GM19324 (cell line): ENCODE data around the gene XPA.
"Not testable (repeated sequence)": the region's sequence is repeated elsewhere in the genome, so short reads cannot be mapped to it uniquely, and the experiment has no call there.

Experiments used
- ATAC-seq: cut with Tn5 transposase; IDR thresholded peaks from one replicate; pipeline ENCODE4 v1.9.1; 2021; ENCODE audit warnings: mild to moderate bottlenecking, moderate library complexity; ENCODE audit not compliant: unreplicated experiment, low FRiP score

Gene XPA

DNA sequence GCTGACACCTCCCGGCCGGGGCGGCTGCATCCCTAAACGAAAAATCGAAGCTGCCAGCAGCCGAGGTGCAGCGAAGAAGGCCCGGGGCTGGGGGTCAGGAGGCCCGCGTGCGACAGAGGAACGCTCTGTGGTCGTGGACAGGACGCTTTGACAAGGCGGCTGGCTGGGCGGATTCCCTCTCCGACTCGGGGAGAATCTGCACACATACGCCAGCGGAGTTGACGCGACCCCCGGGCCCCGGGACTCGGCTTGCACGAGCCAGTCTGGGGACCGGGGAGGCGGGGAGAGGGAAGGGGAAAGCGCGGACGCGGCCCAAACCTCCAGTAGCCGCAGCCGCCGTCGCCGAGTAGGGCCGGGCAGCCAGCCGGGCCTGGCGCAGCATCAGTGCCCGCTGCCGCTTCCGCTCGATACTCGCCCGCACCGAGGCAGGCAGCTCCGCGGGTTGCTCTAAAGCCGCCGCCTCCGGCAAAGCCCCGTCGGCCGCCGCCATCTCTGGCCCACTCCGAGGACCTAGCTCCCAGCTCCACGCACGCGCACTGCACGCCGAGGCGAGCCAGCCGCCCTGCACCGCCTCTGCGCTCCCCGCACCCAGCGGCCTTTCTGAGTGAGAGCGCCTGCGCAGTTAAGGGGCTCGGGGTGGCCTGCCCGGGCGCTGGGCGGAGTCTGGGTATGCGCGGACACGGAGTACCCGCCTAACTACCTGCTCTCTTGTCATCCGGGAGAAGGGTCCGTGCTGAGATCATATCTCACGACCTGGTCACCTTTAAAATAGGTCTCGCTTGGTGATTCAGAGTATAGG is at the start of gene XPA:
Gene XPA (minus strand): TSS at position 538 of the 799 bp plus-strand sequence. CDS start 48 bp downstream, at position 490.
- peak; percentile 97 for ATAC-seq

DNA sequence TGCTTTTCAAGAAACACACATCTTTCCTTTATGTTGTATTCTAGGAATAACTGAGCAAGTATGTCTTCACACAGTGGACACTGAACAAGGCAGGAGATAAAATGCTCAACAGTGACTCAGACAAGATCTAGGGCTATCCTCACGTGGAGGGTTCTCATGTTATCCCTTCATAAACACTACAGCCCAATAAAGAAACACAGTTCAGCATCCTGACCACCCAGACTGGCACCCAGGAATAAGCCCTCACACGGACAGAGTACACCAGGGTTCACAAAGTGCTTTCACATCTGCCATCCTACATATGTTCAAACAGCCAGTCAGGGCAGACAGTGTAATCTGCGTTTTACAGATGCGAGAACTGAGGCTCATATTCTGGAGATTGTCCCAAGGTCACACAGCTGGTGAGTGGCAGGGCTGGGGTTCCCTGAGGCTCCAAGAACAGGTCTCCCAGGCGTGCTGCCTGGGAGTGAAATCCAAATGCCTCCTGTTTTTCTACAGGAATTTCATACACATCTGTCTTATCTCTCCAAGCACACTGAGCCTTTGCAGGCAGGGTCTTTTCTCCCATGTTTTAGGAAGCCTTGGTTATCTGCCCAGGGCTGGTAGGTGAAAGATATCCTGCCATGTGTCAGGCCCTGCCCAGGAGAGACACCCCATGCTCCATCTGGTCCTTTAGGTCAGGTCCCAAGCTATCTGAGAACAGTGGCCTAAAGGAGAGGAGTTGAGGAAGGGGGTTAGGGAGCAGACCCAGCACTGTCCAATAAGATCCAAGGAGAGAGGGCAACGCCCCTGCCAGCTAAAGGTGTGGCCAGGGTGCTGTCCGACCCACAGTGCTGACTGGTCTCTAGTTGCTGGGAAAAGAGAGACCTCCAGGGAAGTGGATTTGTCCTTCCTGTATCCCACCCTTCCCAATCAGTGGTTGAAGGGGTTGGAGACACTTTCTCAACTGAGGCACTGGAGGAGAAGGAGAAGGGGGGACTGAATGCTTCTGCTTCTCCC is 47.9 kb upstream of the XPA start:
- ATAC-seq: no peak

DNA sequence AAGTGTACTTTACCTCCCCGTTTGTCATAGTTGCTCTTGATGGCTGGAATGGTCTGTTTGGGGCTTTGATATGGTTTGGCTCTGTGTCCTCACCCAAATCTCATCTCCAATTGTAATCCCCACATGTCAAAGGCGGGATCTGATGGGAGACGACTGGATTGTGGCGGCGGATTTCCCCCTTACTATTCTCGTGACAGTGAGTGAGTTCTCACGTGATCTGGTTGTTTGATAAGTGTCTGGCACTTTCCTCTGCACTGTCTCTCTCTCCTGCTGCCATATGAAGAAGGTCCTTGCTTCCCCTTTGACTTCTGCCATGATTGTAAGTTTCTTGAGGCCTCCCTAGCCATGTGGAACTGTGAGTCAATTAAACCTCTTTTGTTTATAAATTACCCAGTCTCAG is 46.9 kb upstream of the XPA start:
- ATAC-seq: not testable (repeated sequence)

DNA sequence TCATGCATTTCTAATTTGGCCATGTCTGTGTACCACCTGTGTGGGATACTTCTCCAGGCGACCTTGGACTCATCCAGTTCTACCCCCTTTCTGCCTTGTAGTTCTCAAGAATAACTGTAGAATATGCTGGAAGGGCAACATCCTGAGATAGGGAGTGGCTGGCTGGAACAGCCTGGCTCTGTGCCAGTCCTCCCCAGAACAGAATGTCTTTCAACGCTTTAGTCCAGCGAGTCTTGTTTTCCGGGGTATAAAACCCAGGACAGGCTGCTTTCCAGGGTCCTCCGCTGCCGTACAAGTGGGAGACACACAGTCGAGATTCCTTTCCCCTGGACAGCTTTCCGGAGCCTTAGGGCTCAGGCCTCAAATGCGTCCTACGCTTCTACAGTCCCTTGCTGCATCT is 45.4 kb upstream of the XPA start:
- no peak for ATAC-seq

DNA sequence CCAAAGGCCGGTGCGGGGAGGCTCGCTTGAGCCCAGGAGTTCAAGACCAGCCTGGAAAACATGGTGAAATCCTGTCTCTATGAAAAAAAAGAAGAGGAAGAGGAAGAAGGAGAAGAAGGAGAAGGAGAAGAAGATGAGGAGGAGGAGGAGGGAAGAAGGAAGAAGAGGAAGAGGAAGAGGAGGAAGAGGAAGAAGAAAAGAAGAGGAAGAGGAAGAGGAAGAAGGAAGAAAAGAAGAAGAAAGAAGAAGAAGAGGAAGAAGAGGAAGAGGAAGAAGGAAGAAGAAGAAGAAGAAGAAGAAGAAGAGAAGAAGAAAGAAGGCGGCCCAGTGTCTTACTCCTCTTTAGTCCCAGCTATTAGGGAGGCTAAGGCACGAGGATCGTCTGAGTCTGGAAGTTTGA is 44.8 kb upstream of the XPA start:
- no peak for ATAC-seq

DNA sequence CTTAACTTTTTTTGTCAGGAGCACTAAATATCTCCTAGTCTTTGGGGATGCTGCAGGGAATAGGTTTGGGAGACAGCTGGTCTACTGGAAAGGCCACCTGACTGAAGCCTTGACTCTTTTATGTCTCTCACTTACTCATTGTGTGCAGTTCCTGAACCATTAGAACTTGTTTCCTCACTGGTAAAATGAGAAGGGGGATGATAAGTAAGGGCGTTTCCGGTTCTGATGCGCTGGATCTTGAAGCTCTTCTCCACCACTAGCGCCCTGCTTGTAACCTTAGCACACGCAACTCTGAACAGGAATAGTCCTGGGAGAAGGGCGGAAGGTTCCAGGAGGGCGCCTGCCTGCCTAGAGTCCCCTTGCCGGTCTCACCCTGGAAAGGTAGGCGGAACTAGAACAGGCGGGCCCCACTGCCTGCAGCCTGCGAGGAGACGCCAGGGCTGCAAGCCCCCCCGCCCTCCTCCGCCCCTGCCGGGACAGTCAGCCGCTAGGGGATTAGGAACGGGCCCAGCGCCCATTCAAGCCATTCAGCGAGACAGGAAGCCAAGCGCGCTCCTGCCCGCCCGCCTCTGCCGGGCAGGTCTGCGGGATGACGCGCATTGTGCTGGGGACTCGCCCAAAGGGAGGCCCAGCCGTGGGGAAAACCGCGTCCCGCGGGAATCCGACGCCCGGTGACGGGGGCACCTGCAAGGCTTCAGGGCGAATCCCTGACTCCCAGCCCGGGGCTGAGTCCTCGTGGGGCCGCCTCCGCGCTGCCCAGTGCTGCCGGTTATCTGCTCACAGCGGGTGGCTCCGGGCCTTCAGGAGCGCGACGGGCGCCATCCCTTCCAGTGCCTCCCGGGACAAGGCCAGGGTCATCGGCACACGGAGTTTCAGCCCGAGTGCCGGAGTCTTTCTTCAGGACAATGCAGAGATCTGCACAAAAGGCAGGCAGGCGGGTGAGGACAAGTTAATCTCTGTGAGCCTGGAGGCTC is 44.0 kb upstream of the XPA start:
- no peak for ATAC-seq

DNA sequence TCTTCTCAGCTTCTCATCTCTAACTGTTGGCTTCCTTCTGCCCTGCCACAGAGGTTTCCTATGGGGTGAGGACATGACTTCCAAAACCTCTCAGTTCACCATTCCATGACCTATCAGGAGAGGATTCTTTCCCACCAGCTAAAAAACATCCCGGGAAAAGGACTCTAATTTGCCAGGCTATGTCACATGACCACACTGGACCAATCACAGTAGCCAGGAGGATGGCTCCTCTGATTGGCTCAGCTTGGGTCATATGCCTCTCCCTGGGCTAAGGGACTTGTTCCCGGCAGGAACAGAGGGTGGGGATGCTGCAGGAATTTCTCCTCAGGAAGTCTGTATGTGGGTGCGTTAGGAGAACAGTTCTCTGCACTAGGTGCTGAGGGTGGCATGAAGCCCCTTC is 40.3 kb upstream of the XPA start:
- no peak for ATAC-seq

DNA sequence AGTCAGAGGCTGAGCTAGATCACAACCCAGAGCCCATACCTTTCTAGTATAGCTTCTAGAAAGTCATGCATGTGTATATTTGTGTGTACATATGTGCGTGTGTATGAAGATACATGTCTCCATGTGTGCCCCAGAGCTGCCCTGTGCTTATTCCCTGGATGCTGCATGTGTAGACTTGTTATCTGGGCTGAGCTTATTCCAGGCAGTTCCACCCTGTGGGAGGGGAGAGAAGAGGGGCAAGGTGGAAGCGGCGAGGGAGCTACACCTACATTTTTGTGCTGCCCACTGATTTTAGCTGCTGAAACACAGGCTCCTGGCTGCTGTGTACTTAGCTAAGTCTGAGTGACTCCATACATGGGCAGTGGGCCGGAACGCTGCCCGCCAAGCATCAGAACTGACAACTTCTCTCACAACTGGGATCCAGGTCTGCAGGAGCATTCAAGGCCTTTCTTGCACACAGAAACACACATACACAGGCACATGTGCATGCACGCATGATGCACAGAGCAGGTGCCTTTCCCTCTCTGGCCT is 38.0 kb upstream of the XPA start:
- ATAC-seq: no peak

DNA sequence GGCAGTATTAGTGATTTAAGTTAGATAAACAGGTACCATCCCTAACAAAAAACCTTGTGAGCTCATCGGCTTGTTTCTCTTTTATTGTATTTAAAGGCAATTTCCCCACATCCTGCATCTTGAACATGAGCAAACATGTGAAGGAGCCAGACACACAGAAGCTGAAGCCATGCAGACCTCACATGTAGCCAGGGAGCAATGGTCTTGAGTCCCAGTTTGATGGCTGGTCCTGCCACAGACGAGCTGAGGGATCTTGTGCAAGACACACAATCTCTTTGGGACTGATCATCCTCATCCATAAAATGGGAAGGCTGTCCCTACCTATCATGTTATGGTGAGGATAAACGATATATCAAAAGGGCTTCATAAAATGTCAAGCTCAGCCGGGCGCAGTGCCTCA is 29.6 kb upstream of the XPA start:
- ATAC-seq: no peak

DNA sequence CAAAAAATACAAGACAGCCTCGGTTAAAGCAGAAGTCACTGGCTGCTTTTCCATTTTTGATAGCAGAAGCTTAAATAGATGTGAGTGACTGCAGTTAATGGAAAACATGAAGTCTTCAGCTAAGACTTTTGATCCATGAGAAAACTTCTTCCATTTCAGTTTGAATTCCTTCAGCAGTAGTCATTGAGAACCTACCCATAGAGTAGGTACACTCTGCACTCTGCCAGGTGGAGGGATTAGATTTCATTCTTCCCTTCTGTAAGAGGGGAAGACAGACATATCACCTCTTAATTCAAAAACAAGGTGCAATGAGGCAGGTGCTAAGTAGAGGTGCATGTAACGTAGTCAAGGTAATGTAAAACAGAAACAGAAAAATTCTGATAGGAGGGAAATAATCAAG is 26.7 kb upstream of the XPA start:
- ATAC-seq: no peak

DNA sequence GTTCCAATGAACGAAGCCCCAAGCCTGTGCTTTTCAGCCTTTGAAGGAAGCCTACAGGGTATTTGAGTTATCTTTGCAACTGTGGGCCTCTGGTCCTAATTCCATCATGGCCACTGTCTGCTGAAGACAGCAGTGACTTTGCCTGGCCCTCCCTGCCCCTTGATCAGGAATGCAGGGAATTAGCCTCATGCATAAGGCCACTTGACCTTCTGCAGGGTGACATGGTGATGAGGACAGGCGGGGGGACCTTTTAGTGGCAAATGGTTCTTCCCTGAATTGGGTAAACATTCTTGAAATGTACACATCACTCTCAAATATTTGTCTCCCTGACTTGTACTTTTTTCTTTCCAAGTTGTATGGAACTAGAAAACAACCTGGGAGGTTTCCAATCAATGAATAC is 25.2 kb upstream of the XPA start:
- ATAC-seq: no peak

DNA sequence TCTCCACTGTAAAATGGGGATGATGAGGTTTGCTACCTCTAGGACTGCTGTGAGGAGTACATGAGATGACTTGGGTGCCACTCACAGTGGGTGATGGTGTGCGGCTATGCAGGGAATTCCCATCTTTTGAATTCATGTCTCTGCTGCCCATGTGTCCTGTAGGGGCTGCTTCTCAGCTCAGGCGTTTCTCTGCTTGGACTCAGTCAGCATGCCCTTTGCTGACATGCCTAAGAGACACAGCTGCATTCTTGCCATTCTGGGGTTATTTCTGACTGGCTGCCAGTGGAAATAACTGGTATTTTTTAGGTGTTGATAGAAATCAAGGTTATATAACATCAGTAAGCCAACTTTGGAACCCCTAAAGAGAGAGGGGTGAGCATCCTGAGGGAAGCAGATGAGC is 24.3 kb upstream of the XPA start:
- ATAC-seq: no peak

DNA sequence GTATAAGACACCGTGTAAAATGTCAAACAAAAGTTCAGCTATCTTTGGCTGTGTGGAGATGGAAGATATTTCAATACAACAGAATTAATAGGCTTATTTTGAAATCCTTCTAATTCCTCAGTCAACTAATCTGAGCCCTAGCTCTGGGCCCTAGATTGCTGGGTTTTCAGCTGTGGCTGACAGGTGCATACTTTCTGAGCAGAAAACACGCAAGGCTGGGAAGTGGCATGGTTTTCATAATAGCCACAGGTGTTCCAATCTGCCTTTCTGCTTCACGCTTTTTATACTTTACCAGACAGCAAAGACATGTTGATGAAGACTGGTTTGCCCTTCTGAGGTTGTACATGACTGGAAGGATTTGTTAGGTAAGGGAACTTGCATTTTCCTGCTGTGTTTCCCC is 20.7 kb upstream of the XPA start:
- ATAC-seq: no peak

DNA sequence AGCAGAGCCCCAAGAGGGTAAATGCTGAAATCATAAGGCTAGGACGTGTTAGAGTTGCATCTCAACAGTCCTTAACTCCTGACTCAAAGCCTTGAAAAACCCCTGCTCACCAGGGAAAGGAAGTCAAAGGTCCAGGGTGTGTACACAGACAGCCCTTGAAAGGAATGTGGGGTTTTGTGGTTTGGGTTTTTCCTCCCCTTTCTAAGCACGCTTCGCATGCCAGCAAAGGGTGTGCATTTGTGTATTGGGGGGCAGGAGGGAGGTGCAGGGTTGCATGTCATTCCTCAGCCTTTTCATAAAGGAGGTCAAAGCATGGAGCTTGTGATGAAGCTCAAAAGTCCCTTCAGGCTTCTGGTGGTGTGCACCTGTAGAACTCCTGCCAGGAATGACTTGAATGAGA is 17.3 kb upstream of the XPA start:
- ATAC-seq: no peak

DNA sequence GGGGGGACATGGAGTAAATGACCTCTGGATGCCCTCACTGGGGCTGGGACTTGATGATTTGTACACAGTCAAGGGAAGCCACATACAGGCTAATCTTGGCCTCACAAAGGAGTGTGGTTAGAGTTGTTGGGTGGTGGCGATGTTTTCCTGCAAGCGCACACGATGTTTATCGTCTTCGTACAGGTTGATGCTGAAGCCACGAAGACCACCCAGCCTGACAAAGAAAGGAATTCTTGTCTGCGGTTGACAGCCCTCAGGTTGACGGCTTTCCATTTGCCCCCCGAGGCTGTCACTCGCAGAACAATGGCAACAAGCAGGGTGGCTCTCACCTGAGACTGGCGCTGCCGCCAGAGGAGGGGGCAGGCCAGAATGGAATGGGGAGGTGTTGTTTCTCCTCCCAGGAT is 14.1 kb upstream of the XPA start:
- no peak for ATAC-seq

DNA sequence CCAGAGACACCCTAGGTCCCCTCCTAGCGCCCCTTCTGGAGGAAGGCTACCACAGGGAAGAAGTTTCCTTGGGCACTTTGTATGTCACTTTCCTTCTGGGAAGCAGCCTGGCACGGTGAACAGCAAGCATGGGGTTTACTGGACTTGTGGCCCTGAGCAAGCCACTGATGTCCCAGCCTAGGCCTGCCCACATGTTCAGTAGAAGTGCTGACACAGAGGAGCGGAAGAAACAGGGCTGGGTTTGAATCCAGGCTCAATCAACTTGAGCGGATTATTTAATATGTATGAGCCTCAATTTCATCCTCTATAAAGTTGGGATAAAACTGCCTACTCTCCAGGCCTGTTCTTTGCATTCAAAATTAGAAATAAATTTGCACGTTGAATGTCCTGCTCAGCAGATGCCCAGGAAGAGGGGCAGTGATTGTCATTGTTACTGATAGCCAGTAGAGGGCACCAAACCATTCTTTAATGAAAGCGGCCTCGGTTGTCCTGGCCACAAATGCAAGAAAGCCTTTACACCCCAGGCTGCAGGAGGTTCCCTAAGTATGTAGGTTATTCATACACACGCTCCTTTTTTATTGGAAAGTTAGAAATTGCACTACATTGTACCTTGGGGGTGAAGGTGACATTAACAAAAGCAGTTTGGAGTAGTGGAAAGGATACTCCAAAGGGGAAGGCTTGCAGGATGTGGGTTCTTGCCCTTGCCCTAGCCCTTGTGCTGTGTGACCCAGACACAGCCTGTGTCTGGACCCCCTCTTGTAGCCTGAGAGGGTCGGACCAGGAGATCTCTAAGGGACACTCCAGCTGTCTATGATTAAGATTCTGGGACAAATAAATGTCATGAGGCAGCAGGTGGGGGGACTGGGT is 13.4 kb upstream of the XPA start:
- ATAC-seq: no peak

DNA sequence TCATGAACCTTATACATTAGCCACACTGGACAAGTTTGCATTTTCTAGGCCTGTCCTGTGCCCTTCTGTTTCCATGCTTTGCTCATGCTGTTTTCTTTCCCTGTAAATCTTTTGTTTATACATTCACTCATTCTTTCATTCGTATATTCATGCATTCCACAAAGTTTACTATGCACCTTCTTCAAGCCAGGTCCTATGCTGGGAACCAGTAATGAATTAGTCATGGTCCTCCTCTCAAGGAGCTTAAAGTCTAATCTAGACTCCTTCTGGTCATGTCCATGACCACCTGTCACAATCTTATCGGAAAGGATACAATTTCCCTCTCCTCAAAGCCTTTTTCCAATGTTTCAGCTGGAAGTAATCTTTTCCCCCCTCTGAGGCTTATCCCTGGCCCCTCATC is 9.1 kb upstream of the XPA start:
- no peak for ATAC-seq

DNA sequence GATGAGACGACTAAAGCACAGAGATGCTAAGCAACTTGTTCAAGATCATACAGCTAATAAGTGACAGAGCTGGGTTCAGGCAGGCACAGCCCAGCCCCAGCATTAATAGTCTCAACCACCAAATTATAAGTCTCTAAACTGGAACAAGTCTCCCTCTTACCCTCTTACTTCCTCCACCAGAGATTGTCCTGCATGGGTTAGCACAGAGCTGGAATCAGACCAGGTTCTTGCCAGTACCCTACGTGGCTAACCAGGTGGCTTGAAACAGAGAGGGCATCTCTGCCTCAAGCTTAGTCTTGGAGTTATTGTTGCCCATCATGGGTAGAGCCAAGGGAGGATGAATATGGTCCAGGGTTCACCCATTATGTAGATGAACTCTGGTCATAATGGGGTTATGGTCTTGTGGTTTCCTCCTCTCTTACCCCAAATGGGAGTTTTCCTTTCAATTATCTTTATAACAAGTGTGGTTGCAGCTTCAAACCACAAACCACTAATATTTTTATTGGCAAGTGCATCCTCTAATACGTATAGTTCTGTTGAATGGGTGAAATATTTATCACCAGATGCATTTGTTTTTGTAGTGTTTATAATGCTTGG is 8.3 kb upstream of the XPA start:
- no peak for ATAC-seq

DNA sequence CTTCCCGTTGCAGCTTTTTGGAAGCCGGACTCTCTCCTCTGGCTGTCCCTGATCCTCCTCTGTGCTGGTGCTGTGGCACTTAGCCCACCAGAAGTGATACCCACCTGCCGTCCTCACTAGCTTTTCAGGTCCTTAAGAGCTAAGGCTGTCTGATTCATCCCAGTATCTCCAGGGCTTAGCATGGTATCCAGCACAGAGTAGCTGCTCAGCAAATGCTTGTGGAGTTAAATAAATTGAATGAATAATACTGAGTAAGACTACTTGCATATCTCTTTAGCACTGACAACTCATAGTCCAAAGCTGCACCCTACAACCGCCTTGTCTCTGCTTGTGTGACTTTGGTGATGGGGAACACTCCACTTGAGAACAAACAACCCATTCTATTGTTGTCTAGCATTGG is 7.7 kb upstream of the XPA start:
- ATAC-seq: no peak
